ENCODE data around the gene ALK.

- TF ChIP-seq CTCF (IDR thresholded peaks at IDR 0.05) = no peak
- no peak for TF ChIP-seq POLR2A (IDR thresholded peaks at IDR 0.05)
These were observed 441.0 kb downstream of the ALK start for GRCh38 chr2:29480426-29480825.
